Thymus (tissue), 11 donors: ENCODE measurements around the gene NAPB. TPM values are rescaled to one million over a fixed set of nuclear protein-coding genes. Genes with fewer than 3 reads are reported as not detected.

ENCODE experiments used
- DNase-seq, 9 donors: peaks; one replicate each; pipeline ENCODE4 v3.0.0-alpha.2; 2013; ENCODE audit warnings: low spot score in 9 of 9, low read depth in 6 of 9, missing footprints in 1 of 9
- H3K27ac ChIP-seq, 2 donors: one replicate each; pipeline ENCODE4 v1.5.1; 2013; ENCODE audit warnings: control low read depth in 1 of 2, low read depth in 1 of 2, low read length in 1 of 2, mild to moderate bottlenecking in 1 of 2, moderate library complexity in 1 of 2
- H3K27me3 ChIP-seq, 2 donors: one replicate each; pipeline ENCODE4 v1.5.1; 2013; ENCODE audit warnings: low read length in 1 of 2; ENCODE audit not compliant: control insufficient read depth in 2 of 2, insufficient read depth in 1 of 2
- H3K36me3 ChIP-seq, 2 donors: one replicate each; pipeline ENCODE4 v1.5.1; 2013; ENCODE audit warnings: low read length in 1 of 2, mild to moderate bottlenecking in 1 of 2, moderate library complexity in 1 of 2; ENCODE audit not compliant: control insufficient read depth in 2 of 2, insufficient read depth in 2 of 2
- H3K4me1 ChIP-seq, 2 donors: one replicate each; pipeline ENCODE4 v1.5.1; 2013; ENCODE audit warnings: low read length in 2 of 2; ENCODE audit not compliant: control insufficient read depth in 2 of 2, insufficient read depth in 2 of 2
- H3K4me3 ChIP-seq, 2 donors: one replicate each; pipeline ENCODE4 v1.5.1; 2013; ENCODE audit warnings: low read length in 2 of 2, control low read depth in 1 of 2, mild to moderate bottlenecking in 1 of 2
- H3K9me3 ChIP-seq, 2 donors: one replicate each; pipeline ENCODE4 v1.5.1; 2013; ENCODE audit warnings: low read length in 1 of 2, mild to moderate bottlenecking in 1 of 2; ENCODE audit not compliant: control insufficient read depth in 2 of 2, insufficient read depth in 1 of 2
- WGBS: extraction: QIAGEN DNeasy Blood & Tissue Kit; methylation state at CpG from one replicate; pipeline ENCODE4 v1.1.7; 2013; 5-methylcytosine and 5-hydroxymethylcytosine counted together
- polyA plus RNA-seq: library from polyadenylated mRNA; stranded (reverse); fragments of 200-250 nt; gene quantifications from one replicate; pipeline ENCODE4 v1.2.3, GENCODE V29; 2013
- total RNA-seq: library from RNA; stranded (reverse); fragments of 120-200 nt; gene quantifications from one replicate; pipeline ENCODE4 v1.2.4, GENCODE V29; 2013
- donor health status: healthy.

Gene NAPB
- total and polyA plus RNA-seq, 2 donors, result 7.6 to 8.8 TPM

- no peak for DNase-seq
- Histone ChIP-seq H3K4me3 (no peak overlapping the region), H3K36me3 (peaks cover 11 to 13% of the 10 kb centered on the region in 2 donors), H3K4me1 (peaks cover 0 to 2% of the 10 kb centered on the region in 2 donors), H3K27me3 (no peaks in the 10 kb centered on the region), H3K27ac (no peak overlapping the region), H3K9me3 (no peaks in the 10 kb centered on the region)
Observed at GRCh38 chr20:23381876-23382275, 39.4 kb downstream of the NAPB start.

GRCh38 chr20:23379772-23380171 lies 41.5 kb downstream of the NAPB start:
- Histone ChIP-seq H3K27ac (no peak overlapping the region), H3K9me3 (no peaks in the 10 kb centered on the region), H3K27me3 (no peaks in the 10 kb centered on the region), H3K4me1 (peaks cover 0 to 2% of the 10 kb centered on the region in 2 donors), H3K36me3 (peaks cover 17 to 23% of the 10 kb centered on the region in 2 donors), H3K4me3 (no peak overlapping the region)
- DNase-seq, result no peak

- Histone ChIP-seq H3K36me3 (peaks cover 21 to 46% of the 10 kb centered on the region in 2 donors), H3K27ac (no peak overlapping the region), H3K9me3 (no peaks in the 10 kb centered on the region), H3K4me3 (no peak overlapping the region), H3K27me3 (no peaks in the 10 kb centered on the region), H3K4me1 (no peaks in the 10 kb centered on the region)
- no peak for DNase-seq
- 96% methylated on average over 5 of the region's 5 CpGs for WGBS
Observed at GRCh38 chr20:23375827-23376226, 45.5 kb downstream of the NAPB start.

- DNase-seq, result no peak
- Histone ChIP-seq H3K36me3 (peaks cover 33 to 52% of the 10 kb centered on the region in 2 donors), H3K9me3 (no peaks in the 10 kb centered on the region), H3K4me1 (no peaks in the 10 kb centered on the region), H3K4me3 (no peak overlapping the region), H3K27me3 (no peaks in the 10 kb centered on the region), H3K27ac (no peak overlapping the region)
- 96% methylated on average over 5 of the region's 5 CpGs for WGBS
Observed at GRCh38 chr20:23374441-23374840, 46.8 kb downstream of the NAPB start.

- Histone ChIP-seq H3K27me3 (no peaks in the 10 kb centered on the region), H3K9me3 (no peaks in the 10 kb centered on the region), H3K4me1 (no peaks in the 10 kb centered on the region), H3K27ac (no peak overlapping the region), H3K36me3 (peaks cover 31 to 59% of the 10 kb centered on the region in 2 donors), H3K4me3 (no peak overlapping the region)
- DNase-seq, result no peak
- WGBS, result 92% methylated on average over 4 of the region's 4 CpGs
Observed at GRCh38 chr20:23371496-23371895, 49.8 kb downstream of the NAPB start.

GRCh38 chr20:23370873-23371272 lies 50.4 kb downstream of the NAPB start:
- no peak overlapping the region for H3K4me3 ChIP-seq
- H3K36me3 ChIP-seq, result peaks cover 29 to 61% of the 10 kb centered on the region in 2 donors
- no peaks in the 10 kb centered on the region for H3K27me3 ChIP-seq
- H3K9me3 ChIP-seq, result no peaks in the 10 kb centered on the region
- peaks cover 0 to 1% of the 10 kb centered on the region in 2 donors for H3K4me1 ChIP-seq
- WGBS, result 97% methylated on average over 3 of the region's 3 CpGs
- H3K27ac ChIP-seq, result peak overlapping the region in 1 of 2 donors; percentile 20
- no peak for DNase-seq

- WGBS, result 96% methylated on average over 5 of the region's 5 CpGs
- Histone ChIP-seq H3K27me3 (no peaks in the 10 kb centered on the region), H3K4me1 (peaks cover 0 to 2% of the 10 kb centered on the region in 2 donors), H3K36me3 (peaks cover 30 to 59% of the 10 kb centered on the region in 2 donors), H3K4me3 (no peak overlapping the region), H3K27ac (no peak overlapping the region), H3K9me3 (no peaks in the 10 kb centered on the region)
- DNase-seq, result no peak
Observed at GRCh38 chr20:23370274-23370673, 51.0 kb downstream of the NAPB start.

GRCh38 chr20:23369072-23369823 lies 52.0 kb downstream of the NAPB start:
- Histone ChIP-seq H3K4me1 (peaks cover 0 to 2% of the 10 kb centered on the region in 2 donors), H3K9me3 (no peaks in the 10 kb centered on the region), H3K27ac (no peak overlapping the region), H3K27me3 (no peaks in the 10 kb centered on the region), H3K36me3 (peaks cover 31 to 62% of the 10 kb centered on the region in 2 donors), H3K4me3 (no peak overlapping the region)
- DNase-seq, result no peak
- 96% methylated on average over 14 of the region's 14 CpGs for WGBS

- peaks cover 0 to 2% of the 10 kb centered on the region in 2 donors for H3K4me1 ChIP-seq
- H3K36me3 ChIP-seq, result peaks cover 29 to 58% of the 10 kb centered on the region in 2 donors
- no peak for DNase-seq
- H3K9me3 ChIP-seq, result no peaks in the 10 kb centered on the region
- H3K4me3 ChIP-seq, result no peak overlapping the region
- H3K27ac ChIP-seq, result no peak overlapping the region
- WGBS, result over 99% methylated on average over 2 of the region's 2 CpGs
- no peaks in the 10 kb centered on the region for H3K27me3 ChIP-seq
Observed at GRCh38 chr20:23368316-23369071, 52.8 kb downstream of the NAPB start.
